PC-3 (cell line): ENCODE data around the gene SMYD3. TPM values are rescaled to one million over a fixed set of nuclear protein-coding genes. Genes with fewer than 3 reads are reported as not detected.

Source experiments
- ATAC-seq: fragments of 200-7000 bp; cut with Tn5 transposase; 2 replicates; pipeline ENCODE4 v1.9.1; 2020; ENCODE audit warnings: mild to moderate bottlenecking, moderate library complexity
- BruUV-seq: library from RNA; stranded (reverse); fragments of 400-500 nt; replicated peaks from 2 replicates; lab custom pipeline; 2021; lab: Mats Ljungman, UMichigan
- CTCF ChIA-PET: fragments of 300-600 bp; sonication (Branson Sonifier 250); formaldehyde crosslinking; loops from one replicate; lab custom pipeline; 2022; ENCODE audit warnings: antibody characterized with exemption; lab: Charles Lee
- POLR2A ChIA-PET: fragments of 300-600 bp; sonication (Branson Sonifier 250); formaldehyde crosslinking; loops from one replicate; lab custom pipeline; 2022; ENCODE audit warnings: antibody characterized with exemption; ENCODE audit not compliant: unreplicated experiment; lab: Charles Lee
- DNase-seq: peaks from one replicate; pipeline ENCODE4 v3.0.0-alpha.2; 2015
- H2AFZ ChIP-seq: fragments of 300-600 bp; sonication (generic); 2 replicates; pipeline ENCODE4 v1.6.0; 2016; ENCODE audit warnings: antibody characterized with exemption, low read length
- H3F3A ChIP-seq: fragments of 300-600 bp; sonication (generic); one replicate; pipeline ENCODE4 v1.6.0; 2017; ENCODE audit warnings: antibody characterized with exemption, low read length, control low read depth, mild to moderate bottlenecking; ENCODE audit not compliant: unreplicated experiment
- H3K27ac ChIP-seq: fragments of 300-600 bp; sonication (generic); 2 replicates; pipeline ENCODE4 v1.5.1; 2016; ENCODE audit warnings: mild to moderate bottlenecking, low read length
- H3K27me3 ChIP-seq: fragments of 300-600 bp; sonication (generic); 2 replicates; pipeline ENCODE4 v1.6.1; 2016; ENCODE audit warnings: low read length, mixed read lengths
- H3K36me3 ChIP-seq: fragments of 300-600 bp; sonication (generic); 2 replicates; pipeline ENCODE4 v1.6.1; 2016; ENCODE audit warnings: low read depth, mixed run types, low read length, mixed read lengths
- H3K4me1 ChIP-seq: fragments of 300-600 bp; sonication (generic); 2 replicates; pipeline ENCODE4 v1.5.1; 2016; ENCODE audit warnings: low read length; ENCODE audit not compliant: insufficient read depth
- H3K4me2 ChIP-seq: fragments of 300-600 bp; sonication (generic); 2 replicates; pipeline ENCODE4 v1.6.0; 2016; ENCODE audit warnings: low read length
- H3K4me3 ChIP-seq: fragments of 300-600 bp; sonication (generic); 2 replicates; pipeline ENCODE4 v1.5.1; 2016; ENCODE audit warnings: mild to moderate bottlenecking, low read length, mixed read lengths
- H3K79me2 ChIP-seq: fragments of 300-600 bp; sonication (generic); 2 replicates; pipeline ENCODE4 v1.6.1; 2017; ENCODE audit warnings: low read length, mixed read lengths
- H3K9ac ChIP-seq: fragments of 300-600 bp; sonication (generic); 2 replicates; pipeline ENCODE4 v1.6.0; 2016; ENCODE audit warnings: mild to moderate bottlenecking, low read length
- H3K9me2 ChIP-seq: fragments of 300-600 bp; sonication (generic); replicated peaks from 2 replicates; pipeline ENCODE4 v1.6.1; 2016; ENCODE audit warnings: mixed run types, low read length, mixed read lengths
- H3K9me3 ChIP-seq: fragments of 300-600 bp; sonication (generic); 2 replicates; pipeline ENCODE4 v1.6.1; 2016; ENCODE audit warnings: low read length, mixed read lengths
- H4K20me1 ChIP-seq: fragments of 300-600 bp; sonication (generic); 2 replicates; pipeline ENCODE4 v1.6.1; 2016; ENCODE audit warnings: low read length, mixed read lengths
- EZH2 ChIP-seq: fragments of 300-600 bp; sonication (generic); IDR thresholded peaks from one replicate; pipeline ENCODE4 v1.6.1; 2017; ENCODE audit warnings: antibody characterized with exemption, mild to moderate bottlenecking, low read length; ENCODE audit not compliant: unreplicated experiment
- EZH2phosphoT487 ChIP-seq: fragments of 300-600 bp; sonication (generic); IDR thresholded peaks from 2 replicates; pipeline ENCODE4 v1.6.1; 2018; ENCODE audit warnings: mild to moderate bottlenecking, antibody characterized with exemption, low read length, borderline replicate concordance
- intact Hi-C: fragments of 100-400 bp; cut with micrococcal nuclease; formaldehyde crosslinking; loops from 2 replicates; pipeline ENCODE4 v1.9.0; 2023
- total RNA-seq: library from RNA; depleted of rRNA; stranded (reverse); fragments of >200 nt; gene quantifications from 2 replicates; pipeline ENCODE4 v1.2.3, GENCODE V29; 2014
- TF ChIP-seq, protein P1 (sequence below): fragments of 300-600 bp; sonication (generic); conservative IDR thresholded peaks from 2 replicates; pipeline ENCODE4 v1.5.1; 2017; ENCODE audit warnings: antibody characterized with exemption, low read depth, mild to moderate bottlenecking, low read length

The SMYD3 gene
- total RNA-seq, 1 experiment from 2014 or later: 33.0 TPM

DNA sequence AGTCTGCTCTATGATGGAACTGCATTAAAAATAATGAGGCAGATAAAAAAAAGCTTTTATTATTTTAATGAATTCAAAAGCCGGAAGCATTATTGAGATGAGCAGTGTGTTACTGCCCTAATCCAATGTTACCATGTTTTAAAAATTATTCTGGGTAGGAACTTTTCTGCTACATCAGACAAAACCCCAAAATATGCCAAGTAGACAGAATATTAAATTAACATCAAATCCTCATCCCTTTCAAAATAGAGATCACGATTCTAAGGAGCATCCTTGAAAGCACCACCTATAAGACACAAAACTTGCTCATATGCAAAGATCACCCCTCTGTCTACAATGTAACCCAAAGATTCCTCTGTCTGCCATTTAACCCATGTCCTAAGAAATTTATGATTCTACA lies 357.5 kb downstream of the SMYD3 start:
- ChIA-PET POLR2A (interaction anchor here (0.7 kb wide), 1 partner anchor 576 kb away, joined by 4 read pairs; no protein-coding TSS in a partner anchor), CTCF (no interaction called here)
- Histone ChIP-seq H3K4me3 (no peak overlapping the region), H3K9me2 (no peaks in the 10 kb centered on the region), H3K27me3 (no peaks in the 10 kb centered on the region), H2AFZ (no peak overlapping the region), H3K36me3 (0 out of 2 replicates have a peak, but pooled peaks cover 3% of the 10 kb centered on the region), H3K9me3 (no peaks in the 10 kb centered on the region), H3K4me1 (peaks cover 6% of the 10 kb centered on the region), H3K79me2 (no peaks in the 10 kb centered on the region), H3K9ac (no peak overlapping the region), H3F3A (no peaks in the 10 kb centered on the region), H4K20me1 (no peaks in the 10 kb centered on the region), H3K27ac (no peak overlapping the region), H3K4me2 (no peak overlapping the region)
- no peak for TF ChIP-seq EZH2phosphoT487
- TF ChIP-seq EZH2: no peak
- TF ChIP-seq, protein P1, sequence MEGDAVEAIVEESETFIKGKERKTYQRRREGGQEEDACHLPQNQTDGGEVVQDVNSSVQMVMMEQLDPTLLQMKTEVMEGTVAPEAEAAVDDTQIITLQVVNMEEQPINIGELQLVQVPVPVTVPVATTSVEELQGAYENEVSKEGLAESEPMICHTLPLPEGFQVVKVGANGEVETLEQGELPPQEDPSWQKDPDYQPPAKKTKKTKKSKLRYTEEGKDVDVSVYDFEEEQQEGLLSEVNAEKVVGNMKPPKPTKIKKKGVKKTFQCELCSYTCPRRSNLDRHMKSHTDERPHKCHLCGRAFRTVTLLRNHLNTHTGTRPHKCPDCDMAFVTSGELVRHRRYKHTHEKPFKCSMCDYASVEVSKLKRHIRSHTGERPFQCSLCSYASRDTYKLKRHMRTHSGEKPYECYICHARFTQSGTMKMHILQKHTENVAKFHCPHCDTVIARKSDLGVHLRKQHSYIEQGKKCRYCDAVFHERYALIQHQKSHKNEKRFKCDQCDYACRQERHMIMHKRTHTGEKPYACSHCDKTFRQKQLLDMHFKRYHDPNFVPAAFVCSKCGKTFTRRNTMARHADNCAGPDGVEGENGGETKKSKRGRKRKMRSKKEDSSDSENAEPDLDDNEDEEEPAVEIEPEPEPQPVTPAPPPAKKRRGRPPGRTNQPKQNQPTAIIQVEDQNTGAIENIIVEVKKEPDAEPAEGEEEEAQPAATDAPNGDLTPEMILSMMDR: no peak
- intact Hi-C loops: loop anchor here (10.0 kb wide), 1 partner anchor 305 kb away; no protein-coding TSS in a partner anchor
- no peak for ATAC-seq
- no TSS peak for BruUV-seq
- DNase-seq: no peak

GRCh38 chr1:246147524-246148461 lies 359.3 kb downstream of the SMYD3 start:
- CTCF ChIA-PET: no interaction called here
- POLR2A ChIA-PET: no interaction called here
- Histone ChIP-seq H3K79me2 (no peaks in the 10 kb centered on the region), H3K9me2 (no peaks in the 10 kb centered on the region), H3K9me3 (no peaks in the 10 kb centered on the region), H3K4me3 (no peak overlapping the region), H3K36me3 (0 out of 2 replicates have a peak, but pooled peaks cover 3% of the 10 kb centered on the region), H2AFZ (no peak overlapping the region), H3K4me1 (peaks cover 13% of the 10 kb centered on the region), H3K4me2 (no peak overlapping the region), H3K27ac (no peak overlapping the region), H3F3A (no peaks in the 10 kb centered on the region), H3K9ac (no peak overlapping the region), H3K27me3 (no peaks in the 10 kb centered on the region), H4K20me1 (no peaks in the 10 kb centered on the region)
- no peak for ATAC-seq
- intact Hi-C loops: loop anchor here (10.0 kb wide), 1 partner anchor 307 kb away; no protein-coding TSS in a partner anchor
- no TSS peak for BruUV-seq
- DNase-seq: no peak
- TF ChIP-seq EZH2 (no peak), EZH2phosphoT487 (no peak)
- TF ChIP-seq, protein P1: no peak
